H1 (cell line): ENCODE data around the gene KRTAP10-3. TPM values are rescaled to one million over a fixed set of nuclear protein-coding genes. Genes with fewer than 3 reads are reported as not detected.

Experiments
- CTCF ChIA-PET: fragments of 300-600 bp; sonication (Branson Sonifier 250); formaldehyde crosslinking; loops from one replicate; lab custom pipeline; 2021; ENCODE audit not compliant: partially characterized antibody; lab: Charles Lee
- POLR2A ChIA-PET: fragments of 300-600 bp; sonication (Branson Sonifier 250); formaldehyde crosslinking; loops from one replicate; lab custom pipeline; 2021; ENCODE audit warnings: inconsistent platforms; ENCODE audit not compliant: partially characterized antibody; lab: Charles Lee
- DNase-seq, 2 experiments: peaks; one replicate each; pipeline versions ENCODE4 v3.0.0 to v3.0.0-alpha.2; 2010 to 2022; ENCODE audit warnings: low spot score in 2 of 2, low read depth in 1 of 2, mixed read lengths in 1 of 2
- FAIRE-seq: peaks from 2 replicates; lab custom pipeline; 2011; peaks lifted over from hg19 to GRCh38; lab: Jason Lieb, UNC
- H2AFZ ChIP-seq: 2 replicates; pipeline ENCODE4 v1.8.1; 2012; ENCODE audit warnings: low read length, inconsistent platforms
- H2AK5ac ChIP-seq: 2 replicates; pipeline ENCODE4 v1.6.1; 2013; ENCODE audit warnings: low read depth, low read length
- H2BK120ac ChIP-seq: replicated peaks from 2 replicates; pipeline ENCODE3; 2013; ENCODE audit warnings: low read depth, low read length, inconsistent platforms
- H2BK12ac ChIP-seq: 2 replicates; pipeline ENCODE4 v1.6.1; 2013; ENCODE audit warnings: low read depth, low read length
- H2BK15ac ChIP-seq: 2 replicates; pipeline ENCODE4 v1.6.1; 2013; ENCODE audit warnings: low read length
- H2BK20ac ChIP-seq: 2 replicates; pipeline ENCODE4 v1.6.1; 2013; ENCODE audit warnings: low read length
- H2BK5ac ChIP-seq: 2 replicates; pipeline ENCODE4 v1.6.1; 2013; ENCODE audit warnings: low read depth, low read length
- H3K14ac ChIP-seq: 2 replicates; pipeline ENCODE4 v1.6.1; 2013; ENCODE audit warnings: inconsistent platforms; ENCODE audit not compliant: insufficient read length
- H3K18ac ChIP-seq: 2 replicates; pipeline ENCODE4 v1.6.1; 2013; ENCODE audit warnings: low read length; ENCODE audit errors: extremely low read depth
- H3K23ac ChIP-seq: 2 replicates; pipeline ENCODE4 v1.6.1; 2013; ENCODE audit warnings: inconsistent platforms; ENCODE audit not compliant: insufficient read length
- H3K23me2 ChIP-seq: 2 replicates; pipeline ENCODE4 v1.6.1; 2013; ENCODE audit warnings: low read depth, low read length
- H3K27ac ChIP-seq: 2 replicates; pipeline ENCODE4 v1.6.1; 2011; ENCODE audit warnings: low read depth, low read length, inconsistent platforms
- H3K27me3 ChIP-seq, 4 experiments: replicated peaks in 1 of 4; 1 replicate in 1 of 4; 2 replicates in 3 of 4; pipeline versions ENCODE4 v1.6.1 to v1.8.1; 2011 to 2013; ENCODE audit warnings: low read length in 3 of 4, mild to moderate bottlenecking in 3 of 4, inconsistent platforms in 2 of 4, mixed read lengths in 2 of 4, moderate library complexity in 1 of 4; ENCODE audit not compliant: control insufficient read depth in 3 of 4, insufficient read depth in 3 of 4; ENCODE audit errors: extremely low read depth in 1 of 4
- H3K36me3 ChIP-seq, 4 experiments: 2 replicates each; pipeline versions ENCODE4 v1.6.1 to v1.8.1; 2011 to 2013; ENCODE audit warnings: mild to moderate bottlenecking in 4 of 4, low read length in 3 of 4, moderate library complexity in 2 of 4, control low read depth in 1 of 4, inconsistent platforms in 1 of 4; ENCODE audit not compliant: insufficient read depth in 4 of 4, control insufficient read depth in 2 of 4
- H3K4ac ChIP-seq: replicated peaks from 2 replicates; pipeline ENCODE3; 2013; ENCODE audit warnings: low read length, low read depth, mixed read lengths, inconsistent platforms; ENCODE audit not compliant: insufficient read length
- H3K4me1 ChIP-seq, 4 experiments: replicated peaks in 1 of 4; 1 replicate in 1 of 4; 2 replicates in 3 of 4; pipeline versions ENCODE4 v1.6.1 to v1.8.1; 2011 to 2013; ENCODE audit warnings: low read length in 3 of 4, inconsistent platforms in 2 of 4, mixed read lengths in 1 of 4; ENCODE audit not compliant: insufficient read depth in 4 of 4, control insufficient read depth in 3 of 4
- H3K4me2 ChIP-seq, 2 experiments: 2 replicates each; pipeline versions ENCODE4 v1.6.1 to v1.8.1; 2011 to 2013; ENCODE audit warnings: low read depth in 2 of 2, low read length in 2 of 2, control low read depth in 1 of 2, inconsistent platforms in 1 of 2, mild to moderate bottlenecking in 1 of 2; ENCODE audit not compliant: insufficient read depth in 1 of 2
- H3K4me3 ChIP-seq, 4 experiments: fragments of 200-600, 300-600 bp in 1 of 4; sonication (generic), shearing (Covaris generic), sonication (Bioruptor Twin) in 1 of 4; 2 replicates each; pipeline versions ENCODE4 v1.5.1 to v1.8.1; 2011 to 2016; ENCODE audit warnings: low read length in 4 of 4, low read depth in 3 of 4, control low read depth in 2 of 4, inconsistent platforms in 2 of 4, mild to moderate bottlenecking in 2 of 4, mixed read lengths in 1 of 4, moderate library complexity in 1 of 4; ENCODE audit not compliant: insufficient read depth in 2 of 4; ENCODE audit errors: extremely low read depth in 1 of 4
- H3K56ac ChIP-seq: replicated peaks from 2 replicates; pipeline ENCODE3; 2013; ENCODE audit warnings: low read depth, mild to moderate bottlenecking, mixed read lengths, low read length, inconsistent platforms; ENCODE audit not compliant: insufficient read length
- H3K79me1 ChIP-seq: 2 replicates; pipeline ENCODE4 v1.6.1; 2013; ENCODE audit warnings: low read depth, low read length, control low read depth
- H3K79me2 ChIP-seq, 2 experiments: 2 replicates each; pipeline versions ENCODE4 v1.6.1 to v1.8.1; 2012 to 2013; ENCODE audit warnings: low read length in 2 of 2, mild to moderate bottlenecking in 2 of 2, inconsistent platforms in 1 of 2; ENCODE audit not compliant: insufficient read depth in 2 of 2, control insufficient read depth in 1 of 2
- H3K9ac ChIP-seq, 4 experiments: replicated peaks in 1 of 4; 1 replicate in 1 of 4; 2 replicates in 3 of 4; pipeline versions ENCODE4 v1.6.1 to v1.8.1; 2011 to 2013; ENCODE audit warnings: low read depth in 3 of 4, low read length in 3 of 4, control low read depth in 2 of 4, mild to moderate bottlenecking in 2 of 4, moderate library complexity in 2 of 4, inconsistent platforms in 1 of 4; ENCODE audit errors: extremely low read depth in 1 of 4
- H3K9me3 ChIP-seq, 2 experiments: 2 replicates each; pipeline versions ENCODE4 v1.6.1 to v1.8.1; 2012 to 2013; ENCODE audit warnings: mild to moderate bottlenecking in 2 of 2, moderate library complexity in 2 of 2, control low read depth in 1 of 2, inconsistent platforms in 1 of 2, low read depth in 1 of 2, low read length in 1 of 2, mixed read lengths in 1 of 2; ENCODE audit not compliant: insufficient read depth in 2 of 2
- H4K20me1 ChIP-seq, 2 experiments: replicated peaks in 1 of 2; 2 replicates each; pipeline versions ENCODE3 to v1.8.1; 2011 to 2013; ENCODE audit warnings: inconsistent platforms in 2 of 2, low read length in 2 of 2, mild to moderate bottlenecking in 1 of 2; ENCODE audit not compliant: insufficient read depth in 2 of 2, control insufficient read depth in 1 of 2
- H4K5ac ChIP-seq: 2 replicates; pipeline ENCODE4 v1.6.1; 2013; ENCODE audit warnings: low read length, low read depth, mixed read lengths, inconsistent platforms; ENCODE audit not compliant: insufficient read length
- H4K8ac ChIP-seq: 2 replicates; pipeline ENCODE4 v1.8.0; 2013; ENCODE audit warnings: mild to moderate bottlenecking, moderate library complexity, low read length, inconsistent platforms; ENCODE audit not compliant: insufficient read depth; ENCODE audit errors: extremely low read depth
- H4K91ac ChIP-seq: replicated peaks from 2 replicates; pipeline ENCODE3; 2013; ENCODE audit warnings: low read length, mixed read lengths, inconsistent platforms; ENCODE audit not compliant: insufficient read length
- ASH2L ChIP-seq: fragments of 200-600, 300-600 bp; sonication (generic); IDR thresholded peaks from one replicate; pipeline ENCODE4 v1.7.1; 2017; ENCODE audit warnings: low read length
- CEBPB ChIP-seq: IDR thresholded peaks from 2 replicates; pipeline ENCODE4 v1.6.1; 2012; ENCODE audit warnings: low read depth, low read length
- JUN ChIP-seq: IDR thresholded peaks from 2 replicates; pipeline ENCODE4 v1.6.1; 2011; ENCODE audit warnings: low read depth, mild to moderate bottlenecking, improper control_type of control experiment, low read length
- NRF1 ChIP-seq: IDR thresholded peaks from 2 replicates; pipeline ENCODE4 v1.6.1; 2011; ENCODE audit warnings: mild to moderate bottlenecking, low read depth, low read length, improper control_type of control experiment
- RFX5 ChIP-seq: IDR thresholded peaks from 2 replicates; pipeline ENCODE4 v1.6.1; 2011; ENCODE audit warnings: low read depth, low read length, improper control_type of control experiment, borderline replicate concordance
- RXRA ChIP-seq: IDR thresholded peaks from 2 replicates; pipeline ENCODE4 v1.6.1; 2011; ENCODE audit warnings: low read depth, mild to moderate bottlenecking, low read length, moderate library complexity; ENCODE audit not compliant: insufficient read depth
- SP2 ChIP-seq: IDR thresholded peaks from 2 replicates; pipeline ENCODE4 v1.6.1; 2012; ENCODE audit warnings: mild to moderate bottlenecking, low read length, inconsistent platforms
- SRF ChIP-seq: IDR thresholded peaks from 2 replicates; pipeline ENCODE4 v1.6.1; 2011; ENCODE audit warnings: mild to moderate bottlenecking, low read depth, low read length, moderate library complexity
- TCF12 ChIP-seq: IDR thresholded peaks from 2 replicates; pipeline ENCODE4 v1.6.1; 2011; ENCODE audit warnings: low read depth, mild to moderate bottlenecking, low read length
- YY1 ChIP-seq: IDR thresholded peaks from 2 replicates; pipeline ENCODE4 v1.6.1; 2011; ENCODE audit warnings: low read depth, mild to moderate bottlenecking, low read length
- WGBS, 2 experiments: shearing (Covaris generic) in 1 of 2; methylation state at CpG; one replicate each; pipeline versions ENCODE4 v1.1.6 to v1.1.7; 2013 to 2015; ENCODE audit warnings: low lambda C conversion rate in 2 of 2, mixed read lengths in 2 of 2, inconsistent platforms in 1 of 2, low coverage in 1 of 2, missing lambda C conversion rate in 1 of 2; ENCODE audit not compliant: insufficient replicate concordance in 2 of 2, insufficient coverage in 1 of 2, insufficient read length in 1 of 2; ENCODE audit errors: extremely low coverage in 1 of 2, missing lambda C conversion rate in 1 of 2; 5-methylcytosine and 5-hydroxymethylcytosine counted together
- polyA plus RNA-seq, 7 experiments: library from polyadenylated mRNA; depleted of rRNA in 3 of 7; stranded (reverse) in 5 of 7; unstranded in 2 of 7; fragments of >200 nt in 5 of 7; fragments of 200-250 nt in 2 of 7; gene quantifications; 1 replicate in 5 of 7; 2 replicates in 1 of 7; 4 replicates in 1 of 7; pipeline versions ENCODE4 v1.2.1 to v1.2.3, GENCODE V29; 2011 to 2013; ENCODE audit warnings: missing spikeins in 2 of 7, mixed read lengths in 2 of 7
- total RNA-seq: library from RNA; stranded (reverse); fragmentation: NEBNext Ultra II Directional; extraction: Animal tissue kit (Norgen Biotek cat#: 25700); gene quantifications from 2 replicates; pipeline ENCODE4 v1.2.1, GENCODE V29; 2021
- TF ChIP-seq, protein P1 (sequence below): IDR thresholded peaks from 2 replicates; pipeline ENCODE4 v1.6.1; 2012; ENCODE audit warnings: low read length, inconsistent platforms
- TF ChIP-seq, protein P2 (sequence below): IDR thresholded peaks from 2 replicates; pipeline ENCODE4 v1.6.1; 2012; ENCODE audit warnings: inconsistent platforms

The KRTAP10-3 gene
- total and polyA plus RNA-seq, 2 of the 8 experiments (the other 6 are each of a cell fraction or from before 2014, with no cell fraction given), result not detected

DNA sequence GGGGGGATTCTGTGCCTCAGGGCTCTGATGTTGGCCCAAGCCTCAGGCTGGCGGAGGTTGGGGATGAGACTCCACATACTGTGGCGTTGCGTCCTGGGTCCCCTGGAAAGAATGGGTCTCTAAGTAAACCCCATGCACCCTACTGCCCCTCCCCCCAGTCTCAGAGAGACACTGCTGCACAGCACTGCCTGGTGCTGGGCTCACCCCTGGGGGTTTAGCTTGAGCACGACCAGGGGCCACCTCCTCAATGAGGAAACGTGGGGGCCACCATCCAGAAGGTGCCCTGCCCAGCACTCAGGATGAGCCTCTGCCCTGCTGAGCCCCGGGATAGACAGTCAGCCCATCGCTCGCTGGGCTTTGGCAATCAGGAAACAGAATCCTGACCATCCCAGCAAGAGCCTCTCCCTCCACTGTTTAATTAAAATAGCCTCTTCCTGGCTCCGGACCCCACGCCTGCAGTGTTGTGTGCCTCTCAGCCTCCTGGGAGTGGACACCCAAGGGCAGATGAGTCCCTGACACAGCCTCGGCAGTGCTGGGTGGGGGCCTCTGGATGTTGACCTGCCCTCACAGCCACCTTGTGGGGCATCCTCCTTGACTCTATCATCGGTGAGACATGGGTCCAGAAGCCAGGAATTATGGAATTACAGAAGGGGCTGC is 11.4 kb upstream of the KRTAP10-3 start:
- H3K4me1 ChIP-seq, result peaks cover 0 to 9% (median 0%) of the 10 kb centered on the region in 4 experiments; a peak in 1 of 7 replicates
- H2BK20ac ChIP-seq, result no peak overlapping the region
- no peak overlapping the region for H3K4ac ChIP-seq
- 93% methylated on average over 12 of the region's 12 CpGs; no CpG with 5 or more reads in 1 of the 2 experiments for WGBS, 2 experiments
- no peak overlapping the region for H3K27ac ChIP-seq
- H4K5ac ChIP-seq, result no peak overlapping the region
- no peaks in the 10 kb centered on the region for H3K79me1 ChIP-seq
- no peak overlapping the region for H3K4me3 ChIP-seq
- H3K23me2 ChIP-seq, result no peaks in the 10 kb centered on the region; the same call in 1 of the 2 replicates
- no peaks in the 10 kb centered on the region for H4K20me1 ChIP-seq
- no peaks in the 10 kb centered on the region for H3K79me2 ChIP-seq
- no peak overlapping the region for H3K9ac ChIP-seq
- H4K8ac ChIP-seq, result no peak overlapping the region
- no peak overlapping the region for H4K91ac ChIP-seq
- CTCF ChIA-PET, result interaction anchor here (0.6 kb wide), 1 partner anchor 105 kb away, joined by 3 read pairs; no protein-coding TSS in a partner anchor
- no peak overlapping the region for H2AK5ac ChIP-seq
- H2AFZ ChIP-seq, result no peak overlapping the region
- no peak overlapping the region for H3K56ac ChIP-seq
- H3K27me3 ChIP-seq, result no peaks in the 10 kb centered on the region
- POLR2A ChIA-PET, result no interaction called here
- no peak overlapping the region for H2BK15ac ChIP-seq
- H3K4me2 ChIP-seq, result no peak overlapping the region
- H3K36me3 ChIP-seq, result no peaks in the 10 kb centered on the region
- no peak overlapping the region for H3K23ac ChIP-seq
- no peak overlapping the region for H2BK5ac ChIP-seq
- no peak overlapping the region for H3K18ac ChIP-seq
- no peak for DNase-seq
- FAIRE-seq, result no peak
- H2BK12ac ChIP-seq, result no peak overlapping the region
- H3K9me3 ChIP-seq, result peaks cover 7 to 13% of the 10 kb centered on the region in 2 experiments; a peak in 3 of 4 replicates
- no peak overlapping the region for H3K14ac ChIP-seq
- no peak overlapping the region for H2BK120ac ChIP-seq
- TF ChIP-seq, protein P1, sequence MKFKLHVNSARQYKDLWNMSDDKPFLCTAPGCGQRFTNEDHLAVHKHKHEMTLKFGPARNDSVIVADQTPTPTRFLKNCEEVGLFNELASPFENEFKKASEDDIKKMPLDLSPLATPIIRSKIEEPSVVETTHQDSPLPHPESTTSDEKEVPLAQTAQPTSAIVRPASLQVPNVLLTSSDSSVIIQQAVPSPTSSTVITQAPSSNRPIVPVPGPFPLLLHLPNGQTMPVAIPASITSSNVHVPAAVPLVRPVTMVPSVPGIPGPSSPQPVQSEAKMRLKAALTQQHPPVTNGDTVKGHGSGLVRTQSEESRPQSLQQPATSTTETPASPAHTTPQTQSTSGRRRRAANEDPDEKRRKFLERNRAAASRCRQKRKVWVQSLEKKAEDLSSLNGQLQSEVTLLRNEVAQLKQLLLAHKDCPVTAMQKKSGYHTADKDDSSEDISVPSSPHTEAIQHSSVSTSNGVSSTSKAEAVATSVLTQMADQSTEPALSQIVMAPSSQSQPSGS, result no peak
- no peak for TF ChIP-seq YY1
- no peak for TF ChIP-seq ASH2L
- no peak for TF ChIP-seq SRF
- no peak for TF ChIP-seq SP2
- TF ChIP-seq RXRA, result no peak
- TF ChIP-seq, protein P2, sequence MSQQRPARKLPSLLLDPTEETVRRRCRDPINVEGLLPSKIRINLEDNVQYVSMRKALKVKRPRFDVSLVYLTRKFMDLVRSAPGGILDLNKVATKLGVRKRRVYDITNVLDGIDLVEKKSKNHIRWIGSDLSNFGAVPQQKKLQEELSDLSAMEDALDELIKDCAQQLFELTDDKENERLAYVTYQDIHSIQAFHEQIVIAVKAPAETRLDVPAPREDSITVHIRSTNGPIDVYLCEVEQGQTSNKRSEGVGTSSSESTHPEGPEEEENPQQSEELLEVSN, result no peak
- no peak for TF ChIP-seq RFX5
- TF ChIP-seq NRF1, result no peak
- no peak for TF ChIP-seq JUN
- no peak for TF ChIP-seq CEBPB
- TF ChIP-seq TCF12, result no peak
